ENCODE results near the gene ABCC8.

Gene ABCC8

DNA sequence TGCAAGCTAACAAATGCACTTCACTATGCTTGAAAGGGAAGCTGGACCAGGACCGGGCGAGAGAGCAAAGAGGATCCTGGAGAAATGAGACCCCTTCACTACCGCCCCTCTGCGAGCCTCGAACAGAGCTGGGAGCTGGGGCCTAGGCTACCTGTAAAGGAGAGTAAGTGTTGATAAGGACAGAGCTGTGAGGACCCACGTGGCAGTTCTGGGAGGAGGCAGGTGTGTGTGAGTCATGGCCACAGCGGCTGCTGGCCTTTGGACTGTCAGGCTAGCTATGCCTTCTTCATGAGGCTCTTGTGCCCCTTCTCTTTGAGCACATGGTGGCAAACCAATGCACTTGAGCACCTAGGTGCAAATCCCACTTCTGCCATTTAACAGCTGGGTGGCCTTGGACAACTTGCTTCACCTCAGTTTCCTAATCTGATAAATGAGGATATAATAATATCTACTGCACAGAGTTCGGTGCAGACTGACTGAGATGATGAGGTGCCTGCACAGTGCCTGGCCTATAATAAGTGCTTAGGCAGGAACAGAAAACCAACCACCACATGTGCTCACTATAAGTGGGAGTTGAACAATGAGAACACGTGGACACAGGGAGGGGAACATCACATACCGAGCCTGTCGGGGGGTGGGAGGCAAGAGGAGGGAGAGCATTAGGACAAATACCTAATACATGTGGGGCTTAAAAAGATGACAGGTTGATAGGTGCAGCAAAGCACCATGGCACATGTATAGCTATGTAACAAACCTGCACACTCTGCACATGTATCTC is 52.9 kb downstream of the ABCC8 start:
- DNase-seq (ENCODE audit: insufficient read length) = no peak
- no peak for FAIRE-seq
- no peak for TF ChIP-seq POLR2A (IDR thresholded peaks at IDR 0.05; ENCODE audit: low read depth, low read length)
- TF ChIP-seq POLR2AphosphoS5 (IDR thresholded peaks at IDR 0.05; ENCODE audit: low read depth, low read length) = no peak
- TF ChIP-seq TAF1 (IDR thresholded peaks at IDR 0.05; ENCODE audit: borderline replicate concordance, low read depth, low read length) = no peak

DNA sequence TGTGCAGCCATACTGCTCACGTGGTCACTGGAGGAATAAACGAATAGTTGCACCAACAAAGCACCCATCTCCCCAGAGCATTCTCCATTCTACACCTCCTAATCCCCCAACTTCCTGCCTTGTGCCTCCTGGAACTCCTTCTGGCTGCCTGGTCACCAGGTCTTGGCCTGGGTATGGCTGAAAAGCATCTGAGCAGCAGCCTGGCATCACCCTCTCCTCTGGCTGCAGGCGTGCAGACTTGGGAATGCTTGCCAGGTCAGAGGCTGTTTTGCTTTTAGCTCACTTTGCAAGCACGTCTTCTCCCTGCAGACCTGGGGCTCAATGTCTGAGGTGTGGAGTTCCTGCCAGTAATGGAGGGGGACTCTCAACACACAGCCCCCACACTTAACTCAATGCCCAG is 54.9 kb downstream of the ABCC8 start:
- DNase-seq (ENCODE audit: insufficient read length) (no peak), FAIRE-seq (no peak)
- TF ChIP-seq TAF1 (IDR thresholded peaks at IDR 0.05; ENCODE audit: borderline replicate concordance, low read depth, low read length) (no peak), POLR2AphosphoS5 (IDR thresholded peaks at IDR 0.05; ENCODE audit: low read depth, low read length) (no peak), POLR2A (IDR thresholded peaks at IDR 0.05; ENCODE audit: low read depth, low read length) (no peak)

DNA sequence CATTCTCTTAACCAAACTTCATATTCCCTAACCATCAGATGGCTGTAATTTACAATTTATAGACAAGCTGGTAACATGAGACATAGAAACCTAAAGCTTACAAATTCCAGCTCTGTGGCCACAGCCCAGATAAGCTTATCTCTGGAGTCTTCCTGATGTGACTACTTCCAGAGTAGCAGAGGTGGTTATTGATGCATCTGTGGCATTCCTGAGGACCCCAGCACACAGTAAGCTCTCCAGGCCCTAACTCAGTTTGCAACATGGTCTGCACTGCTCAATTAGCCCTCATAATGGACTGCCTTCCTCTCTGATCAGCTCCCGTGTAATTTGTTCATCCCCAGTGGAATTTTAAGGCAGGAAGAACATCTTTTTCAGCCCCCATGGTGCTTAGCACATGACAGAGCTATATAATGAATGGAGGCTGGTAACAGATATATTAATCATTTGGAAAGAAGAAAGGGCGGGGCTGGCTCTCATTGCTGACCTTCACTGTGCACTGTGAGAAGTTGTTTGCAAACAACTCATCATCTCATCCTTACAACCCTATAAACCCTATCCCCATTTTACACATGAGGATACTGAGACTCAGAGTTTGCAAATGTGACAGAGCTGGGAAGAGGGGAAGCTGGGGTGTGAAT is 58.1 kb downstream of the ABCC8 start:
- DNase-seq (ENCODE audit: insufficient read length) (no peak), FAIRE-seq (no peak)
- TF ChIP-seq POLR2AphosphoS5 (IDR thresholded peaks at IDR 0.05; ENCODE audit: low read depth, low read length) = no peak
- no peak for TF ChIP-seq TAF1 (IDR thresholded peaks at IDR 0.05; ENCODE audit: borderline replicate concordance, low read depth, low read length)
- no peak for TF ChIP-seq POLR2A (IDR thresholded peaks at IDR 0.05; ENCODE audit: low read depth, low read length)

DNA sequence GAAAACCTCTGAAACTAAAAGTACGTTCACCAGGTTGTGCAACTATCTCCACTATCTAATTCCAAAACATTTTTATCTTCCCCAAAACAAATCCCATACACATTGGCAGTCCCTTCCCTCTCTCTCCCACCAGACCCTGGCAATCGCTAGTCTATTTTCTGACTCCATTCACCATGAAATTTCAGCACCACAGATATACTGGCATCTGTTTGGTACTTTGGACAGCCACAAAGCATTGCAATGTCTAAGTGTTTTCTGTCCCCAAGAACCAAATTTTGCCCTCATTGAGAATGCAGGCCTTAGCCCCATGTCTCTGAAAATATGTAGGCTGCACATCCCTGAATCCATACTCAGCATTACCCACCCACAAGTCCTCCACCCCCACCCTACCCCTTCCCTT is 60.2 kb downstream of the ABCC8 start:
- TF ChIP-seq TAF1 (IDR thresholded peaks at IDR 0.05; ENCODE audit: borderline replicate concordance, low read depth, low read length) (no peak), POLR2A (IDR thresholded peaks at IDR 0.05; ENCODE audit: low read depth, low read length) (no peak), POLR2AphosphoS5 (IDR thresholded peaks at IDR 0.05; ENCODE audit: low read depth, low read length) (no peak)
- DNase-seq (ENCODE audit: insufficient read length) (no peak), FAIRE-seq (no peak)

DNA sequence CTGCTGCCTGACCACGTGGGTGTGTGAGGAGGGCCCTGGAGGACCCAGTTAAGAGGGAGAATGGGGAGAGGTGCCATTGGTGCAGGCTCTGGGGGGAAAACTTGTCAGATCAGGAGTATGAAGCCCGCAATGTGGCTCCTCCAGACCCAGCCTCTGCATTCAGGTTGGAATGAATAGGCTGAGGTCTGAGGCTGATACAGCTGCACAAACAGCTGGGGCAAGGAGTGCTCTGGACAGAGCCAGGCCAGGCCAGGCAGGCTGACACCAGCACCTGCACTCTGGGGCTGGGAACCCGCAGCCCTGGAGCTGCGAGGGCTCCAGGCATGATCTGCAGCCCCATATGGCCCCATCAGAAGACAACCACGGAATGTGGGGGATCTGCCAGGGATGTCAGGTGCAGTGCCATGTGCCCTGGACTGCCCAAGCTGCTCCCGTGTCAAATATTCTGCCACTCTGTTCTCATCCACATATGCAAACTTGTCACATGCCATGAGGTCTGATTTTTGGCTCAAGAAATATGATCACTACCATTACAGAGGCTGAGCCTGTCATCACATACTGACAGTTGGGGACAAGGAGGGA is 61.0 kb downstream of the ABCC8 start:
- TF ChIP-seq POLR2AphosphoS5 (IDR thresholded peaks at IDR 0.05; ENCODE audit: low read depth, low read length) = no peak
- no peak for TF ChIP-seq POLR2A (IDR thresholded peaks at IDR 0.05; ENCODE audit: low read depth, low read length)
- no peak for TF ChIP-seq TAF1 (IDR thresholded peaks at IDR 0.05; ENCODE audit: borderline replicate concordance, low read depth, low read length)
- DNase-seq (ENCODE audit: insufficient read length) (no peak), FAIRE-seq (no peak)

DNA sequence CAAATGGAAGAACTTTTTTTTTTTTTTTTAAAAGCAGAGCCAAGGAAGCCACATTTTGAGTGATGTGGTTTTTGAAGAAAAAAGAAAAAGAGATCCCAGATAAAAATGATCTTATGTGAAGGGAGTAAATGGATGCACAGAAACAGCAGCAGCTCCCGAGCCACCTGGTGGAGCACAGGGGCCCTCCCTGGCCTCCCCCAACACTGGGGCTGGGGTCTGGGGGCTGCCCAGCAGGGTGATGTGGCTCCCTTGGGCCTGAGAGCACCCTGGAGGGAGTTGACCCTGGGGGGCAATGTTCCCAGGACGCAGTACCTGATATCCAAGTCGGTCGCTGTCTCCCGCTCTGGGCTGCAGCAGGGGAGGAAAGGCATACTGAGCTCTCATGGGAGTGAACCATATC is 61.7 kb downstream of the ABCC8 start:
- FAIRE-seq (no peak), DNase-seq (ENCODE audit: insufficient read length) (no peak)
- no peak for TF ChIP-seq POLR2AphosphoS5 (IDR thresholded peaks at IDR 0.05; ENCODE audit: low read depth, low read length)
- TF ChIP-seq POLR2A (IDR thresholded peaks at IDR 0.05; ENCODE audit: low read depth, low read length) = no peak
- no peak for TF ChIP-seq TAF1 (IDR thresholded peaks at IDR 0.05; ENCODE audit: borderline replicate concordance, low read depth, low read length)

DNA sequence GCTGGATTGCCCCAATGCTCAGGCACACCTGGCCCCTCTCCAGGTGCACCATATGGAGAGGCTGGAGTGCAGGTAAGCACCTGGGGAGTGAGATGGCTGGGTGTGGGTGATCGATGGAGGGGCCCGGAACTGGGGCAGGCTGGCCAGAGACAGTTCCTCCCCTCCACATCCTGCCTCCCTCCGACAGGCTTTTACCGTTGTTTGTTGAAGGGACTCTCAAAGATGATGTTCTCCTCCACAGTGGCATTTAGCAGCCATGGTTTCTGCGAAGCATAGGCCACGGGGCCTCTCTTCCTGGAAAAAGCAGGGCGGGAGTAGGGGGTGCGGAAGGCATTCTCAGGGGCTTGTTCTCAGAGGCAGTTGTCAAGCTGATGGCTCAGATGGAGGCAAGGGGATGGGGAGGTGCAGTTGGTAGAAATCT is 62.3 kb downstream of the ABCC8 start:
- TF ChIP-seq POLR2A (IDR thresholded peaks at IDR 0.05; ENCODE audit: low read depth, low read length) (no peak), POLR2AphosphoS5 (IDR thresholded peaks at IDR 0.05; ENCODE audit: low read depth, low read length) (no peak), TAF1 (IDR thresholded peaks at IDR 0.05; ENCODE audit: borderline replicate concordance, low read depth, low read length) (no peak)
- FAIRE-seq (no peak), DNase-seq (ENCODE audit: insufficient read length) (no peak)

DNA sequence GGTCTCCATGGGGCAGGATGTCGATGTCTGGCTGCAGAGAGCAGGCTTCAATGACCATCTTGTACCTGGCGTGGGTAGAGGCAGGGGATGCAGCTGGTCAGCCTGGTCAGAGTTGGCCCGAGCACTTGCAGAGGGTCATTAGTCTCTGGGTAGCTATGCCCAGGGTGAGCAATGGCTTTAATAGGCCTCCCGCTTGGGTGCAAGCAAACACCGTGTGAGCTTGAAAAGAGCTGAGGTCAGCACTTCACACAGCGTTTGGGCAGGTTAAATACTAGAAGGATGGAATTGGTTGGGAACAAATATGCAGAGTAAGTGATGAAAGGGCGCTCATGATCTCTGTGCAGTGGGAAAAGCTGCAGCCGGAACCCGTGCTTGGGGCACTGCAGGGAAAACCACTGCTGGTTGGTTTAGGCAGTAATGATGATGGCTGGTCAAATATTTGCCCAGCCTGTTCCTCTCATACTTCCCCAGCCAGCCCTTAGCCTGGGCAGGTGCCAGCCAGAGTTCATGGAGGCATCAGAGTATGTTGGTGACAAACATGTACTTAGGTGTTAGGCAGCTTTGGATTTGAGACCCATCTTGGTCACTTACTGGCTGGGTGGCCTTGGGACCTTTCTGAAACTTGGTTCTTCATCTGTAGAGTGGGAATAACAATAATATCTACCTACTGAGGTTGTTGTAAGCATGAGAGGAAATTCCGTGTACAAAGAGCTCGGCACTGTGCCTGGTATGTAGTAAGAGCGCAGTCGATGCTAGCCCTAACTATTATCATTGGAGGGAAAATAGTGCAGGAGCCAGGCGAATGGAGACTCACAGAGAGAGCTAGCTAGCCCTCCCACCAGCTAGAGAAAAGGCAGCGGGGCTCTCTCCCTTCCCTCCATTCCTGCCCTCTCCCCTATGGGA is 63.0 kb downstream of the ABCC8 start:
- no peak for DNase-seq (ENCODE audit: insufficient read length)
- FAIRE-seq = no peak
- TF ChIP-seq POLR2A (IDR thresholded peaks at IDR 0.05; ENCODE audit: low read depth, low read length) = no peak

DNA sequence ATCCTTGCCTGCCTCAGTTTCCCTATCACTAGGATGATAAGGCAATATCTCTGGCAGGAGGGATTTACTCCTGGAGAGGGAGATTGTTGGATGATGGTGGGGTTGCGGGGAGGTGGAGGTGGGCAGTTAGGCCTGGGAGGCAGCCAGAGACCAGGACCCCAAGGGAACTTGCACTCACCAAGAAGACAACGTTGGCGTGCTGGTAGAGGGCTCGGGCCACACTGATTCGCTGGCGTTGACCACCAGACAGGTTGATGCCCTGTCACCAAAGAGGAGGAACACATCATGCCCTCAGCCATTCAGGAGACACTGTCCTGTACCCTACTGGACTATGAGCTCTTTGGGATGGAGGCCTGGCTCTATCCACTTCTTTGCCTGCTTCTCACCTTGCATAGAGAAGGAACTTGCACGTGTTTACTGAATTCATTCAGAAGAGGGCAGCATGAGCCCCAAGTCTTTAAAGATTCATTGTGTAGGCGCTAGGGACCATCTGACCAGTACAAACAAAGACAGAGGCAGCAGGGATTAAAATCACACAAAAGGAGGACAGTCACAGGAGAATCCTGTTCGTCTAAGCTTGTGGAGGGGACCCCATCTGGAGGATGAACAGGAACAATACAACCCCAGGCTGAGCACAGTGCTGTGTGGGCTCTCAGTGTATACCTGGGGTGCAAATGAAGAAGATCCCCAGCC is 64.0 kb downstream of the ABCC8 start:
- DNase-seq (ENCODE audit: insufficient read length) = no peak
- no peak for FAIRE-seq
- no peak for TF ChIP-seq TAF1 (IDR thresholded peaks at IDR 0.05; ENCODE audit: borderline replicate concordance, low read depth, low read length)
- no peak for TF ChIP-seq POLR2AphosphoS5 (IDR thresholded peaks at IDR 0.05; ENCODE audit: low read depth, low read length)
- TF ChIP-seq POLR2A (IDR thresholded peaks at IDR 0.05; ENCODE audit: low read depth, low read length) = no peak

DNA sequence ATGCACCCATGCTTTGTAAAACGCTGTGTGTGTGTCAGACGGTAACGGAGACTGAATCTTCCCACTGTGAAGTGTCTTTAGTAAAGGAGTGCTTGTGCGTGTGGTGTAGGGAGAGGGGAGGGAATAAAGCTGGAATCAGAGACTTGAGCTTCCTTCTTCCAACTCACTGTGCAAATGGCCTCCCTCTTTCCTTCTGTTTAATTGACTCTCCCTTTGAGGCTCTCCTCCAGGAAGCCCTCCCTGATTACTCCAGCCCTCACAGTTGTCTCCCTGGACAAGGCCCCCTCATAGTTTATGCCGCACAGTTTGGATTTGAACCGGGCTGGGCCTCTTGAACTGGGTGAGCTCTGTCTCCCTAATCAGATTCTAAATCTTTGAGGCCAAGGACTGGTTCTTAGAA is 65.2 kb downstream of the ABCC8 start:
- FAIRE-seq = no peak
- TF ChIP-seq TAF1 (IDR thresholded peaks at IDR 0.05; ENCODE audit: borderline replicate concordance, low read depth, low read length) (no peak), POLR2AphosphoS5 (IDR thresholded peaks at IDR 0.05; ENCODE audit: low read depth, low read length) (no peak), POLR2A (IDR thresholded peaks at IDR 0.05; ENCODE audit: low read depth, low read length) (no peak)
- no peak for DNase-seq (ENCODE audit: insufficient read length)

Data from GM12892 (cell line).